ENCODE data around the gene ZCCHC17. TPM values are rescaled to one million over a fixed set of nuclear protein-coding genes. Genes with fewer than 3 reads are reported as not detected.
"Not testable (repeated sequence)": the region's sequence is repeated elsewhere in the genome, so short reads cannot be mapped to it uniquely, and the experiment has no call there.

The ZCCHC17 gene
- total RNA-seq, 1 experiment from 2014 or later, result 24.1 TPM

DNA sequence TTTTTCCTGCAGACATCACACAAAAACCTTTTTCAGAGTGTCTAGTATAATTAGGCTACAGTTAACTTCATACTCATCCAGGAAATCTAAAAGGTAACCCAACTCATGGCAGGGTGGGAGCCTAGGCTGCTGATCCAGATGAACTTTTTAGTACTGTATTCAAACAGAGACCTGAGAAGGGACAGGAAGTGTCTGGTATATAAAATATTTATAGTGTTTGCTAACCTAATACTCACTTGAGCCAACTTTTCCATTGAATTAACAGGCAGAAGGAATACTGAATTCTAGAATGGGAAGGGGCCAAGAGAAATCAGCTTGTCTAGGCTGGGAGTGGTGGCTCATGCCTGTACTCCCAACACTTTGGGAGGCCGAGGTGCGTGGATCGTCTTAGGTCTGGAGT, 34.9 kb upstream of the ZCCHC17 start:
- no TSS peak for BruUV-seq (replicated peaks)
- DNase-seq, result no peak
- intact Hi-C loops (cut with micrococcal nuclease; ENCODE audit: unreplicated experiment), result no loop called here
- H3K27me3 Mint-ChIP-seq (ENCODE audit: insufficient read depth, unreplicated experiment), result no peaks in the 10 kb centered on the region
- CTCF ChIA-PET, result no interaction called here
- no peaks in the 10 kb centered on the region for H3K9me3 Mint-ChIP-seq (ENCODE audit: unreplicated experiment)
- TF ChIP-seq, protein P1, sequence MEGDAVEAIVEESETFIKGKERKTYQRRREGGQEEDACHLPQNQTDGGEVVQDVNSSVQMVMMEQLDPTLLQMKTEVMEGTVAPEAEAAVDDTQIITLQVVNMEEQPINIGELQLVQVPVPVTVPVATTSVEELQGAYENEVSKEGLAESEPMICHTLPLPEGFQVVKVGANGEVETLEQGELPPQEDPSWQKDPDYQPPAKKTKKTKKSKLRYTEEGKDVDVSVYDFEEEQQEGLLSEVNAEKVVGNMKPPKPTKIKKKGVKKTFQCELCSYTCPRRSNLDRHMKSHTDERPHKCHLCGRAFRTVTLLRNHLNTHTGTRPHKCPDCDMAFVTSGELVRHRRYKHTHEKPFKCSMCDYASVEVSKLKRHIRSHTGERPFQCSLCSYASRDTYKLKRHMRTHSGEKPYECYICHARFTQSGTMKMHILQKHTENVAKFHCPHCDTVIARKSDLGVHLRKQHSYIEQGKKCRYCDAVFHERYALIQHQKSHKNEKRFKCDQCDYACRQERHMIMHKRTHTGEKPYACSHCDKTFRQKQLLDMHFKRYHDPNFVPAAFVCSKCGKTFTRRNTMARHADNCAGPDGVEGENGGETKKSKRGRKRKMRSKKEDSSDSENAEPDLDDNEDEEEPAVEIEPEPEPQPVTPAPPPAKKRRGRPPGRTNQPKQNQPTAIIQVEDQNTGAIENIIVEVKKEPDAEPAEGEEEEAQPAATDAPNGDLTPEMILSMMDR (IDR thresholded peaks at IDR 0.05; ENCODE audit: insufficient read depth in 1 of 2, low read depth in 1 of 2, low read length in 1 of 2, severe bottlenecking in 1 of 2, unreplicated experiment in 1 of 2), result no peak
- H3K4me3 ChIP-seq (ENCODE audit: low read depth, low read length), result no peak overlapping the region
- H3K27ac Mint-ChIP-seq (ENCODE audit: unreplicated experiment), result no peak overlapping the region
- no peaks in the 10 kb centered on the region for H3K36me3 ChIP-seq (ENCODE audit: control insufficient read depth, insufficient read depth, low read length)
- POLR2A ChIA-PET, result interaction anchor here (1.2 kb wide), 1 partner anchor 35 kb away, joined by 11 read pairs; the partner anchor contains the start of genes SNRNP40 and ZCCHC17
- no peaks in the 10 kb centered on the region for H3K4me1 Mint-ChIP-seq (ENCODE audit: low read depth, unreplicated experiment)
- peaks cover 70% of the 10 kb centered on the region for H3K36me3 Mint-ChIP-seq (ENCODE audit: insufficient read depth, unreplicated experiment)
- no peaks in the 10 kb centered on the region for H3K4me1 ChIP-seq
- H3K4me3 Mint-ChIP-seq (ENCODE audit: unreplicated experiment), result no peak overlapping the region
- H3K27me3 ChIP-seq (replicated peaks; ENCODE audit: control insufficient read depth, insufficient read depth, low read length), result no peaks in the 10 kb centered on the region
- H3K9me3 ChIP-seq, result no peaks in the 10 kb centered on the region

DNA sequence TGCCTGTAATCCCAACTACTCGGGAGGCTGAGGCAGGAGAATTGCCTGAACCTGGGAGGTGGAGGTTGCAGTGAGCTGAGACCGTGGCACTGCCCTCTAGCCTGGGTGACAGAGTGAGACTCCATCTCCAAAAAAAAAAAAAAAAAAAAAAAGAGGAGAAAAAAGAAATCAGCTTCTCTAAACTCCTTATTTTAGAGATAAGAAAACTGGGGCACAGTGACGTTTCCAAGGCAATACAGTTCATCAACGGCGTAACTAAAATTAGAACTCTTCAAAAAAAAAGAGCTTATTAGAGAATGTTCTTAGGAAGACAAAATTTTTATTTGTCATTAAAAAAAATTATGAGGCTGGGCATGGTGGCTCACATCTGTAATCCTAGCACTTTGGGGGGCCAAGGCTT, 34.4 kb upstream of the ZCCHC17 start:
- intact Hi-C loops (cut with micrococcal nuclease; ENCODE audit: unreplicated experiment); H3K4me1 Mint-ChIP-seq (ENCODE audit: low read depth, unreplicated experiment); H3K4me1 ChIP-seq; BruUV-seq (replicated peaks); H3K36me3 ChIP-seq (ENCODE audit: control insufficient read depth, insufficient read depth, low read length); H3K9me3 Mint-ChIP-seq (ENCODE audit: unreplicated experiment); H3K9me3 ChIP-seq; H3K27me3 ChIP-seq (replicated peaks; ENCODE audit: control insufficient read depth, insufficient read depth, low read length); DNase-seq; H3K27me3 Mint-ChIP-seq (ENCODE audit: insufficient read depth, unreplicated experiment); H3K4me3 Mint-ChIP-seq (ENCODE audit: unreplicated experiment); H3K4me3 ChIP-seq (ENCODE audit: low read depth, low read length); H3K27ac Mint-ChIP-seq (ENCODE audit: unreplicated experiment): not testable (repeated sequence)
- ChIA-PET CTCF (interaction anchor here (0.7 kb wide), 1 partner anchor 132 kb away, joined by 7 read pairs; no protein-coding TSS in a partner anchor), POLR2A (interaction anchor here (1.2 kb wide), 1 partner anchor 34 kb away, joined by 11 read pairs; the partner anchor contains the start of genes SNRNP40 and ZCCHC17)
- peaks cover 73% of the 10 kb centered on the region for H3K36me3 Mint-ChIP-seq (ENCODE audit: insufficient read depth, unreplicated experiment)

DNA sequence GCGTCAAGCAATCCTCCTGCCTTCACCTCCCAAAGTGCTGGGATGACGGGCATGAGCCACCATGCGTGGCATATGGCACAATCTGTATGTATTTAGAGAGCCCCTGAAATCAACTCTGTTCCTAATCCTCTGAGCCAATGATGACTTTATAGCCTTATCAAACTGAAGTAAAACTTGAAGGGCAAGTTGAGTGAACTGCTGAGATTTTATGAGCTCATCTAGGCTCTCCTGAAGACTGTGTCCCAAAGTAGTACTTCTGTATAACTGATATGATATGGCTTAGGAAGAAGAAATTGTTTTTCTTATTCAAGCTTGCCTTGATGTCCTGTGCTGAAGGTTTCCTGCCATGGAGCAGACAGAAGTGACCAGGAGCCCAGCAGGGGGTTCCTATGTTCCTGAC, 33.4 kb upstream of the ZCCHC17 start:
- Mint-ChIP-seq H3K4me3 (ENCODE audit: unreplicated experiment) (no peak overlapping the region), H3K36me3 (ENCODE audit: insufficient read depth, unreplicated experiment) (peaks cover 69% of the 10 kb centered on the region), H3K9me3 (ENCODE audit: unreplicated experiment) (no peaks in the 10 kb centered on the region), H3K27ac (ENCODE audit: unreplicated experiment) (no peak overlapping the region), H3K27me3 (ENCODE audit: insufficient read depth, unreplicated experiment) (no peaks in the 10 kb centered on the region), H3K4me1 (ENCODE audit: low read depth, unreplicated experiment) (no peaks in the 10 kb centered on the region)
- Histone ChIP-seq H3K9me3 (no peaks in the 10 kb centered on the region), H3K36me3 (ENCODE audit: control insufficient read depth, insufficient read depth, low read length) (no peaks in the 10 kb centered on the region), H3K27me3 (replicated peaks; ENCODE audit: control insufficient read depth, insufficient read depth, low read length) (no peaks in the 10 kb centered on the region), H3K4me3 (ENCODE audit: low read depth, low read length) (no peak overlapping the region), H3K4me1 (no peaks in the 10 kb centered on the region)
- CTCF ChIA-PET, result no interaction called here
- BruUV-seq (replicated peaks), result no TSS peak
- TF ChIP-seq, protein P1 (IDR thresholded peaks at IDR 0.05; ENCODE audit: insufficient read depth in 1 of 2, low read depth in 1 of 2, low read length in 1 of 2, severe bottlenecking in 1 of 2, unreplicated experiment in 1 of 2), result no peak
- intact Hi-C loops (cut with micrococcal nuclease; ENCODE audit: unreplicated experiment), result no loop called here
- POLR2A ChIA-PET, result no interaction called here
- no peak for DNase-seq

Data from Caco-2 (cell line).